GM12874 (cell line): ENCODE results near the gene C13orf42.

ENCODE experiments used
- CTCF ChIP-seq: IDR thresholded peaks from 2 replicates; pipeline ENCODE4 v1.5.1; 2011; ENCODE audit warnings: low read depth, mild to moderate bottlenecking, control low read depth, low read length, moderate library complexity; ENCODE audit not compliant: insufficient read depth

C13orf42 gene

GRCh38 chr13:51118809-51119431, 7.8 kb upstream of the C13orf42 start:
- no peak for TF ChIP-seq CTCF

- TF ChIP-seq CTCF, result no peak
These were observed 2.9 kb upstream of the C13orf42 start for GRCh38 chr13:51113969-51114368.

- no peak for TF ChIP-seq CTCF
These were observed 2.3 kb upstream of the C13orf42 start for GRCh38 chr13:51113186-51113881.

- TF ChIP-seq CTCF, result no peak
These were observed 1.7 kb upstream of the C13orf42 start for GRCh38 chr13:51112771-51113170.

GRCh38 chr13:51111997-51112396, 923 bp upstream of the C13orf42 start:
- TF ChIP-seq CTCF, result no peak

GRCh38 chr13:51107996-51108395, 3.1 kb downstream of the C13orf42 start:
- TF ChIP-seq CTCF, result no peak

GRCh38 chr13:51105046-51105445, 6.0 kb downstream of the C13orf42 start:
- TF ChIP-seq CTCF, result no peak
